HG03139 (cell line): ENCODE results near the gene HMCN1.
"Not testable (repeated sequence)": the region's sequence is repeated elsewhere in the genome, so short reads cannot be mapped to it uniquely, and the experiment has no call there.

Experiments used
- ATAC-seq: cut with Tn5 transposase; IDR thresholded peaks from one replicate; pipeline ENCODE4 v1.9.1; 2021; ENCODE audit not compliant: unreplicated experiment

Gene HMCN1

GRCh38 chr1:186125511-186125910 is 391.3 kb downstream of the HMCN1 start:
- ATAC-seq = no peak

GRCh38 chr1:186129758-186130157 is 395.6 kb downstream of the HMCN1 start:
- no peak for ATAC-seq

GRCh38 chr1:186139115-186139514 is 404.9 kb downstream of the HMCN1 start:
- no peak for ATAC-seq

GRCh38 chr1:186139701-186140100 is 405.5 kb downstream of the HMCN1 start:
- no peak for ATAC-seq

- ATAC-seq = no peak
These were observed 408.0 kb downstream of the HMCN1 start for GRCh38 chr1:186142159-186142558.

GRCh38 chr1:186142916-186143315 is 408.7 kb downstream of the HMCN1 start:
- no peak for ATAC-seq

GRCh38 chr1:186143481-186143880 is 409.3 kb downstream of the HMCN1 start:
- no peak for ATAC-seq

GRCh38 chr1:186144505-186144904 is 410.3 kb downstream of the HMCN1 start:
- no peak for ATAC-seq

- ATAC-seq = no peak
These were observed 412.8 kb downstream of the HMCN1 start for GRCh38 chr1:186146974-186147373.

- ATAC-seq = no peak
These were observed 415.4 kb downstream of the HMCN1 start for GRCh38 chr1:186149591-186149990.

- no peak for ATAC-seq
These were observed 418.0 kb downstream of the HMCN1 start for GRCh38 chr1:186152227-186152619.

- no peak for ATAC-seq
These were observed 418.5 kb downstream of the HMCN1 start for GRCh38 chr1:186152620-186153239.

- ATAC-seq = no peak
These were observed 420.5 kb downstream of the HMCN1 start for GRCh38 chr1:186154651-186155050.

GRCh38 chr1:186155594-186155993 is 421.4 kb downstream of the HMCN1 start:
- ATAC-seq = no peak

- not testable (repeated sequence) for ATAC-seq
These were observed 428.7 kb downstream of the HMCN1 start for GRCh38 chr1:186162895-186163294.

GRCh38 chr1:186164773-186165172 is 430.6 kb downstream of the HMCN1 start:
- no peak for ATAC-seq

- no peak for ATAC-seq
These were observed 431.1 kb downstream of the HMCN1 start for GRCh38 chr1:186165303-186165702.

- ATAC-seq = no peak
These were observed 433.0 kb downstream of the HMCN1 start for GRCh38 chr1:186167096-186167668.

- no peak for ATAC-seq
These were observed 441.4 kb downstream of the HMCN1 start for GRCh38 chr1:186175588-186175987.

GRCh38 chr1:186178426-186179043 is 444.3 kb downstream of the HMCN1 start:
- no peak for ATAC-seq

GRCh38 chr1:186179231-186179630 is 445.0 kb downstream of the HMCN1 start:
- ATAC-seq = no peak

- peak; percentile 56 for ATAC-seq
These were observed 449.0 kb downstream of the HMCN1 start for GRCh38 chr1:186183219-186183618.
